ENCODE results near the gene PSMD9.
A peak's percentile ranks its signal among the peaks of the same experiment; 100 is the strongest.
"Not testable (repeated sequence)": the region's sequence is repeated elsewhere in the genome, so short reads cannot be mapped to it uniquely, and the experiment has no call there.

The PSMD9 gene

GRCh38 chr12:121860257-121860656 lies 28.3 kb upstream of the PSMD9 start:
- Histone ChIP-seq H3K9me3 (no peaks in the 10 kb centered on the region), H3K27me3 (ENCODE audit: low read depth) (no peaks in the 10 kb centered on the region), H3K4me1 (peaks cover 30% of the 10 kb centered on the region), H3K4me3 (no peak overlapping the region), H3K36me3 (replicated peaks) (no peaks in the 10 kb centered on the region)
- in situ Hi-C loops (cut with MboI; ENCODE audit: low sequenced_read_pairs) = no loop called here
- DNase-seq (ENCODE audit: low spot score in 2 of 2) = no peak

GRCh38 chr12:121860699-121861098 lies 27.9 kb upstream of the PSMD9 start:
- H3K36me3 ChIP-seq (replicated peaks); H3K4me3 ChIP-seq; H3K9me3 ChIP-seq; in situ Hi-C loops (cut with MboI; ENCODE audit: low sequenced_read_pairs); DNase-seq (ENCODE audit: low spot score in 2 of 2); H3K27me3 ChIP-seq (ENCODE audit: low read depth): not testable (repeated sequence)
- H3K4me1 ChIP-seq = peaks cover 30% of the 10 kb centered on the region

GRCh38 chr12:121861636-121862254 lies 26.8 kb upstream of the PSMD9 start:
- Histone ChIP-seq H3K36me3 (replicated peaks) (no peaks in the 10 kb centered on the region), H3K4me3 (no peak overlapping the region), H3K27me3 (ENCODE audit: low read depth) (no peaks in the 10 kb centered on the region), H3K4me1 (peaks cover 30% of the 10 kb centered on the region), H3K9me3 (no peaks in the 10 kb centered on the region)
- peak; percentile 63 to 78 for DNase-seq (ENCODE audit: low spot score in 2 of 2)
- in situ Hi-C loops (cut with MboI; ENCODE audit: low sequenced_read_pairs) = no loop called here

- peaks cover 9% of the 10 kb centered on the region for H3K4me1 ChIP-seq
- in situ Hi-C loops (cut with MboI; ENCODE audit: low sequenced_read_pairs) = no loop called here
- DNase-seq (ENCODE audit: low spot score in 2 of 2) = no peak
Measured at GRCh38 chr12:121866331-121866730, 22.3 kb upstream of the PSMD9 start.

GRCh38 chr12:121869229-121869628 lies 19.4 kb upstream of the PSMD9 start:
- H3K27me3 ChIP-seq (ENCODE audit: low read depth); DNase-seq (ENCODE audit: low spot score in 2 of 2); H3K36me3 ChIP-seq (replicated peaks); in situ Hi-C loops (cut with MboI; ENCODE audit: low sequenced_read_pairs); H3K4me1 ChIP-seq; H3K4me3 ChIP-seq; H3K9me3 ChIP-seq: not testable (repeated sequence)

More at GRCh38 chr12:121866331-121866730, 22.3 kb upstream of the PSMD9 start:
- Histone ChIP-seq H3K4me3 (no peak overlapping the region), H3K36me3 (replicated peaks) (no peaks in the 10 kb centered on the region), H3K27me3 (ENCODE audit: low read depth) (no peaks in the 10 kb centered on the region), H3K9me3 (no peaks in the 10 kb centered on the region)

- Histone ChIP-seq H3K9me3 (no peaks in the 10 kb centered on the region), H3K36me3 (replicated peaks) (no peaks in the 10 kb centered on the region), H3K4me3 (no peak overlapping the region), H3K27me3 (ENCODE audit: low read depth) (no peaks in the 10 kb centered on the region), H3K4me1 (no peaks in the 10 kb centered on the region)
- in situ Hi-C loops (cut with MboI; ENCODE audit: low sequenced_read_pairs) = no loop called here
- DNase-seq (ENCODE audit: low spot score in 2 of 2) = no peak
Measured at GRCh38 chr12:121871467-121871866, 17.1 kb upstream of the PSMD9 start.

- no peaks in the 10 kb centered on the region for H3K4me1 ChIP-seq
- DNase-seq (ENCODE audit: low spot score in 2 of 2) = no peak
- no peaks in the 10 kb centered on the region for H3K9me3 ChIP-seq
- H3K36me3 ChIP-seq (replicated peaks) = no peaks in the 10 kb centered on the region
- in situ Hi-C loops (cut with MboI; ENCODE audit: low sequenced_read_pairs) = no loop called here
- no peaks in the 10 kb centered on the region for H3K27me3 ChIP-seq (ENCODE audit: low read depth)
- no peak overlapping the region for H3K4me3 ChIP-seq
Measured at GRCh38 chr12:121872546-121873215, 15.9 kb upstream of the PSMD9 start.

- in situ Hi-C loops (cut with MboI; ENCODE audit: low sequenced_read_pairs) = no loop called here
- no peak for DNase-seq (ENCODE audit: low spot score in 2 of 2)
Measured at GRCh38 chr12:121873216-121873569, 15.4 kb upstream of the PSMD9 start.

GRCh38 chr12:121874071-121874470 lies 14.5 kb upstream of the PSMD9 start:
- no peaks in the 10 kb centered on the region for H3K9me3 ChIP-seq
- in situ Hi-C loops (cut with MboI; ENCODE audit: low sequenced_read_pairs) = no loop called here
- DNase-seq (ENCODE audit: low spot score in 2 of 2) = no peak
- no peaks in the 10 kb centered on the region for H3K36me3 ChIP-seq (replicated peaks)
- no peaks in the 10 kb centered on the region for H3K27me3 ChIP-seq (ENCODE audit: low read depth)
- H3K4me3 ChIP-seq = no peak overlapping the region
- no peaks in the 10 kb centered on the region for H3K4me1 ChIP-seq

More at GRCh38 chr12:121873216-121873569, 15.4 kb upstream of the PSMD9 start:
- Histone ChIP-seq H3K36me3 (replicated peaks) (no peaks in the 10 kb centered on the region), H3K4me3 (no peak overlapping the region), H3K9me3 (no peaks in the 10 kb centered on the region), H3K27me3 (ENCODE audit: low read depth) (no peaks in the 10 kb centered on the region), H3K4me1 (no peaks in the 10 kb centered on the region)

- Histone ChIP-seq H3K9me3 (no peaks in the 10 kb centered on the region), H3K4me3 (no peak overlapping the region), H3K4me1 (no peaks in the 10 kb centered on the region), H3K27me3 (ENCODE audit: low read depth) (no peaks in the 10 kb centered on the region), H3K36me3 (replicated peaks) (no peaks in the 10 kb centered on the region)
- DNase-seq (ENCODE audit: low spot score in 2 of 2) = no peak
- in situ Hi-C loops (cut with MboI; ENCODE audit: low sequenced_read_pairs) = no loop called here
Measured at GRCh38 chr12:121875582-121875981, 13.0 kb upstream of the PSMD9 start.

GRCh38 chr12:121876080-121876447 lies 12.5 kb upstream of the PSMD9 start:
- H3K4me3 ChIP-seq; H3K9me3 ChIP-seq; H3K4me1 ChIP-seq; DNase-seq (ENCODE audit: low spot score in 2 of 2); H3K27me3 ChIP-seq (ENCODE audit: low read depth); H3K36me3 ChIP-seq (replicated peaks); in situ Hi-C loops (cut with MboI; ENCODE audit: low sequenced_read_pairs): not testable (repeated sequence)

GRCh38 chr12:121883315-121883660 lies 5.3 kb upstream of the PSMD9 start:
- Histone ChIP-seq H3K9me3 (no peaks in the 10 kb centered on the region), H3K27me3 (ENCODE audit: low read depth) (no peaks in the 10 kb centered on the region), H3K36me3 (replicated peaks) (no peaks in the 10 kb centered on the region), H3K4me3 (no peak overlapping the region), H3K4me1 (peaks cover 3% of the 10 kb centered on the region; the same call in 1 of the 2 replicates)
- no peak for DNase-seq (ENCODE audit: low spot score in 2 of 2)
- in situ Hi-C loops (cut with MboI; ENCODE audit: low sequenced_read_pairs) = no loop called here

- not testable (repeated sequence) for DNase-seq (ENCODE audit: low spot score in 2 of 2); H3K36me3 ChIP-seq (replicated peaks); H3K9me3 ChIP-seq; H3K4me1 ChIP-seq; H3K27me3 ChIP-seq (ENCODE audit: low read depth); H3K4me3 ChIP-seq
- in situ Hi-C loops (cut with MboI; ENCODE audit: low sequenced_read_pairs) = loop anchor here (5.0 kb wide), 1 partner anchor 88 kb away; no protein-coding TSS in a partner anchor
Measured at GRCh38 chr12:121885129-121885528, 3.5 kb upstream of the PSMD9 start.

GRCh38 chr12:121888083-121888477 lies 510 bp upstream of the PSMD9 start:
- no peak for DNase-seq (ENCODE audit: low spot score in 2 of 2)
- in situ Hi-C loops (cut with MboI; ENCODE audit: low sequenced_read_pairs) = loop anchor here (5.0 kb wide), 1 partner anchor 91 kb away; no protein-coding TSS in a partner anchor
- peak overlapping the region; percentile 70 for H3K4me3 ChIP-seq
- H3K27me3 ChIP-seq (ENCODE audit: low read depth) = no peaks in the 10 kb centered on the region
- H3K9me3 ChIP-seq = no peaks in the 10 kb centered on the region
- peaks cover 3% of the 10 kb centered on the region for H3K36me3 ChIP-seq (replicated peaks)
- H3K4me1 ChIP-seq = peaks cover 3% of the 10 kb centered on the region; the same call in 1 of the 2 replicates

Data from HAP-1 (cell line).